ENCODE results near the gene BTRC. TPM values are rescaled to one million over a fixed set of nuclear protein-coding genes. Genes with fewer than 3 reads are reported as not detected.

The BTRC gene
- total and polyA plus RNA-seq, 10 of the 15 experiments (the other 5 are each of a cell fraction or from before 2014, with no cell fraction given) = 2.2 to 18.6 (median 8.6) TPM

- DNase-seq (ENCODE audit: low read depth, low spot score) (no peak), ATAC-seq (no peak), FAIRE-seq (no peak)
- SMC1A ChIA-PET (ENCODE audit: uncharacterized antibody, unreplicated experiment) = interaction anchor here (2.0 to 2.1 kb wide), 2 partner anchors 11 to 16 kb away, joined by 5 to 11 read pairs; no protein-coding TSS in a partner anchor
- no peak overlapping the region for H3K4me2 ChIP-seq (ENCODE audit: control insufficient read depth, insufficient read depth)
- H3K27me3 ChIP-seq (replicated peaks in 1 of 2; ENCODE audit: control insufficient read depth in 2 of 2, insufficient read depth in 2 of 2, low read length in 1 of 2) = no peaks in the 10 kb centered on the region
- CTCF ChIA-PET = interaction anchor here (8.1 kb wide), 1 partner anchor 15 kb away, joined by 51 read pairs; no protein-coding TSS in a partner anchor
- no peaks in the 10 kb centered on the region for H3K36me3 ChIP-seq (ENCODE audit: control insufficient read depth in 2 of 2, insufficient read depth in 2 of 2, low read length in 1 of 2)
- H2AFZ ChIP-seq (ENCODE audit: control insufficient read depth, low read depth, low read length) = no peak overlapping the region
- RAD21 ChIA-PET (ENCODE audit: unreplicated experiment) = no interaction called here
- no peaks in the 10 kb centered on the region for H4K20me1 ChIP-seq (ENCODE audit: control insufficient read depth, insufficient read depth)
- H3K4me1 ChIP-seq (ENCODE audit: control insufficient read depth, insufficient read depth, low read length) = no peaks in the 10 kb centered on the region
- no TSS peak for BruUV-seq (replicated peaks)
- H3K27ac ChIP-seq (ENCODE audit: control insufficient read depth, insufficient read depth) = no peak overlapping the region
- 95% methylated on average over 10 of the region's 10 CpGs for WGBS (ENCODE audit: insufficient coverage, insufficient replicate concordance, low lambda C conversion rate, missing lambda C conversion rate)
- in situ Hi-C loops (cut with MboI) (no loop called here), intact Hi-C loops (cut with micrococcal nuclease; ENCODE audit: unreplicated experiment) (no loop called here)
- POLR2A ChIA-PET = no interaction called here
- H3K9me3 ChIP-seq (replicated peaks; ENCODE audit: control insufficient read depth, insufficient read depth, low read length) = no peaks in the 10 kb centered on the region
- H3K79me2 ChIP-seq (ENCODE audit: control insufficient read depth, insufficient read depth, low read length) = no peaks in the 10 kb centered on the region
- H3K9ac ChIP-seq (ENCODE audit: control insufficient read depth, insufficient read depth, low read length) = no peak overlapping the region
- H3K4me3 ChIP-seq = no peak overlapping the region
- no peak for TF ChIP-seq RB1 (IDR thresholded peaks at IDR 0.05; ENCODE audit: borderline replicate concordance)
- no peak for TF ChIP-seq FOXK2 (IDR thresholded peaks at IDR 0.05)
- TF ChIP-seq JUND (IDR thresholded peaks at IDR 0.05; ENCODE audit: low read depth, low read length) = no peak
- no peak for TF ChIP-seq TBL1XR1 (IDR thresholded peaks at IDR 0.05; ENCODE audit: low read depth, low read length)
- TF ChIP-seq STAT1 (conservative IDR thresholded peaks at IDR 0.05) = no peak
- TF ChIP-seq CHD1 (IDR thresholded peaks at IDR 0.05; ENCODE audit: low read depth, low read length) = no peak
- TF ChIP-seq EGR1 (IDR thresholded peaks at IDR 0.05; ENCODE audit: borderline replicate concordance in 1 of 2, low read depth in 2 of 2, low read length in 2 of 2) = no peak
- no peak for TF ChIP-seq PAX8 (IDR thresholded peaks at IDR 0.05)
- no peak for TF ChIP-seq CUX1 (IDR thresholded peaks at IDR 0.05; ENCODE audit: insufficient replicate concordance, low read depth, low read length)
- no peak for TF ChIP-seq MXI1 (IDR thresholded peaks at IDR 0.05; ENCODE audit: low read depth, low read length)
- TF ChIP-seq CBX5 (IDR thresholded peaks at IDR 0.05; ENCODE audit: low read depth) = no peak
- no peak for TF ChIP-seq CEBPB (IDR thresholded peaks at IDR 0.05; ENCODE audit: borderline replicate concordance in 1 of 2, low read depth in 2 of 2, low read length in 2 of 2)
- no peak for TF ChIP-seq MLLT1 (IDR thresholded peaks at IDR 0.05)
- TF ChIP-seq NR2F1 (conservative IDR thresholded peaks at IDR 0.05) = no peak
- TF ChIP-seq RCOR1 (conservative IDR thresholded peaks at IDR 0.05; ENCODE audit: low read depth, low read length) = no peak
- no peak for TF ChIP-seq ELK1 (IDR thresholded peaks at IDR 0.05; ENCODE audit: low read depth, low read length)
Observed at GRCh38 chr10:101482568-101482967, 128.6 kb downstream of the BTRC start.

Data from GM12878 (cell line).